Lower leg skin (tissue), 3 donors: Measurements from ENCODE around the gene DENND1A.

ENCODE experiments used
- POLR2A ChIP-seq, 2 donors: fragments of 450-650 bp; IDR thresholded peaks; one replicate each; pipeline ENCODE4 v1.6.1; 2016 to 2017; ENCODE audit warnings: antibody characterized with exemption in 2 of 2, mild to moderate bottlenecking in 1 of 2, moderate library complexity in 1 of 2
- TF ChIP-seq, protein P1 (sequence below), 3 donors: fragments of 450-650 bp; IDR thresholded peaks; one replicate each; pipeline ENCODE4 v1.5.1; 2016; ENCODE audit warnings: antibody characterized with exemption in 3 of 3, mild to moderate bottlenecking in 3 of 3, moderate library complexity in 2 of 3

DNA sequence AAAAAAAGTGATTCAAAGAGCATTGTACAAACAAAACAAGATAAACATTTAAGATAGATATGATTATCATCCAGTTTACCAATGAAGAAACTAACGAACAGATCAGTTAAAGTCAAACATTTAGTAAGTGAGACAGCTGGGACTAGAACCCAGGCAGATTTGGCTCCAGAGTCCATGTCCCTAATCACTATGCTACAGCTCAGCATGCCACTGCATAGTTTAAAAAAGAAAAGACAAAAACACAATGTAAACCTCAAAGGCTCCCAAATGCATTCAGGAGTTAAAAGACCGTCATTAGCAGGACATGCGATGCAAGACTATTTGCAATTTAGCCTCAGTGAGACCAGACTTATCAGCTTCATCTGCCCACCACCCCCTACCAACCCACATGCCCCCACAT is 36.8 kb downstream of the DENND1A start:
- TF ChIP-seq, protein P1, sequence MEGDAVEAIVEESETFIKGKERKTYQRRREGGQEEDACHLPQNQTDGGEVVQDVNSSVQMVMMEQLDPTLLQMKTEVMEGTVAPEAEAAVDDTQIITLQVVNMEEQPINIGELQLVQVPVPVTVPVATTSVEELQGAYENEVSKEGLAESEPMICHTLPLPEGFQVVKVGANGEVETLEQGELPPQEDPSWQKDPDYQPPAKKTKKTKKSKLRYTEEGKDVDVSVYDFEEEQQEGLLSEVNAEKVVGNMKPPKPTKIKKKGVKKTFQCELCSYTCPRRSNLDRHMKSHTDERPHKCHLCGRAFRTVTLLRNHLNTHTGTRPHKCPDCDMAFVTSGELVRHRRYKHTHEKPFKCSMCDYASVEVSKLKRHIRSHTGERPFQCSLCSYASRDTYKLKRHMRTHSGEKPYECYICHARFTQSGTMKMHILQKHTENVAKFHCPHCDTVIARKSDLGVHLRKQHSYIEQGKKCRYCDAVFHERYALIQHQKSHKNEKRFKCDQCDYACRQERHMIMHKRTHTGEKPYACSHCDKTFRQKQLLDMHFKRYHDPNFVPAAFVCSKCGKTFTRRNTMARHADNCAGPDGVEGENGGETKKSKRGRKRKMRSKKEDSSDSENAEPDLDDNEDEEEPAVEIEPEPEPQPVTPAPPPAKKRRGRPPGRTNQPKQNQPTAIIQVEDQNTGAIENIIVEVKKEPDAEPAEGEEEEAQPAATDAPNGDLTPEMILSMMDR (IDR thresholded peaks at IDR 0.05): no peak
- no peak for TF ChIP-seq POLR2A (IDR thresholded peaks at IDR 0.05)
